IMR-90 (cell line): ENCODE data around the gene FGF19. TPM values are rescaled to one million over a fixed set of nuclear protein-coding genes. Genes with fewer than 3 reads are reported as not detected.

ENCODE experiments used
- ATAC-seq: fragments of 200-7000 bp; cut with Tn5 transposase; 2 replicates; pipeline ENCODE4 v1.9.1; 2020; ENCODE audit warnings: low read depth, mild to moderate bottlenecking, moderate library complexity
- BruUV-seq: library from RNA; stranded (reverse); fragments of 400-500 nt; replicated peaks from 2 replicates; lab custom pipeline; 2021; lab: Mats Ljungman, UMichigan
- CTCF ChIA-PET: fragments of 300-600 bp; formaldehyde crosslinking; extraction: SDS; loops from one replicate; lab custom pipeline; 2021; ENCODE audit warnings: antibody characterized with exemption; lab: Yijun Ruan, JAX
- POLR2A ChIA-PET: fragments of 300-600 bp; sonication (Branson Sonifier 250); formaldehyde crosslinking; loops from one replicate; lab custom pipeline; 2022; ENCODE audit warnings: antibody characterized with exemption; ENCODE audit not compliant: unreplicated experiment; lab: Charles Lee
- DNase-seq: peaks from one replicate; pipeline ENCODE4 v3.0.0; 2013
- H2AFZ ChIP-seq: replicated peaks from 2 replicates; pipeline ENCODE3; 2013; ENCODE audit warnings: low read length, mild to moderate bottlenecking; ENCODE audit not compliant: poor library complexity
- H2AK5ac ChIP-seq: 2 replicates; pipeline ENCODE4 v1.6.1; 2013; ENCODE audit warnings: low read depth, low read length, inconsistent platforms
- H2AK9ac ChIP-seq: replicated peaks from 2 replicates; pipeline ENCODE3; 2013; ENCODE audit warnings: mild to moderate bottlenecking, low read depth, low read length, moderate library complexity; ENCODE audit not compliant: poor library complexity
- H2BK120ac ChIP-seq: 2 replicates; pipeline ENCODE4 v1.6.1; 2013; ENCODE audit warnings: low read depth, low read length, inconsistent platforms
- H2BK15ac ChIP-seq: 3 replicates; pipeline ENCODE4 v1.6.1; 2013; ENCODE audit warnings: low read depth, low read length, inconsistent platforms
- H2BK20ac ChIP-seq: 2 replicates; pipeline ENCODE4 v1.6.1; 2013; ENCODE audit warnings: low read depth, mild to moderate bottlenecking, inconsistent platforms, low read length, moderate library complexity
- H2BK5ac ChIP-seq: 2 replicates; pipeline ENCODE4 v1.6.1; 2013; ENCODE audit warnings: mild to moderate bottlenecking, low read depth, low read length, inconsistent platforms; ENCODE audit not compliant: poor library complexity, severe bottlenecking
- H3K14ac ChIP-seq: replicated peaks from 2 replicates; pipeline ENCODE4 v1.6.1; 2013; ENCODE audit warnings: low read depth, low read length, inconsistent platforms
- H3K18ac ChIP-seq: 2 replicates; pipeline ENCODE4 v1.6.1; 2013; ENCODE audit warnings: low read depth, low read length, control low read depth
- H3K23ac ChIP-seq: 2 replicates; pipeline ENCODE4 v1.6.1; 2013; ENCODE audit warnings: low read depth, low read length, inconsistent platforms
- H3K27ac ChIP-seq: 2 replicates; pipeline ENCODE4 v1.5.1; 2013; ENCODE audit warnings: mild to moderate bottlenecking, control low read depth, low read length; ENCODE audit not compliant: insufficient read depth
- H3K27me3 ChIP-seq: 2 replicates; pipeline ENCODE4 v1.6.1; 2013; ENCODE audit warnings: low read length; ENCODE audit not compliant: control insufficient read depth, insufficient read depth
- H3K36me3 ChIP-seq: 2 replicates; pipeline ENCODE4 v1.6.1; 2013; ENCODE audit warnings: low read length, mixed read lengths; ENCODE audit not compliant: control insufficient read depth, insufficient read depth
- H3K4ac ChIP-seq: 2 replicates; pipeline ENCODE4 v1.6.1; 2013; ENCODE audit warnings: low read depth, low read length, inconsistent platforms
- H3K4me1 ChIP-seq: 2 replicates; pipeline ENCODE4 v1.6.1; 2013; ENCODE audit warnings: low read length, mixed read lengths; ENCODE audit not compliant: control insufficient read depth, insufficient read depth
- H3K4me2 ChIP-seq: 2 replicates; pipeline ENCODE4 v1.6.1; 2013; ENCODE audit warnings: low read depth, mild to moderate bottlenecking, control low read depth, low read length, moderate library complexity
- H3K4me3 ChIP-seq: 2 replicates; pipeline ENCODE4 v1.5.1; 2013; ENCODE audit warnings: low read depth, mild to moderate bottlenecking, control low read depth, low read length, moderate library complexity; ENCODE audit not compliant: insufficient read depth
- H3K56ac ChIP-seq: 2 replicates; pipeline ENCODE4 v1.6.1; 2013; ENCODE audit warnings: low read length, inconsistent platforms; ENCODE audit not compliant: insufficient read depth; ENCODE audit errors: extremely low read depth
- H3K79me1 ChIP-seq, 2 experiments: 2 replicates each; pipeline ENCODE4 v1.6.1; 2013; ENCODE audit warnings: low read length in 2 of 2, inconsistent platforms in 1 of 2, low read depth in 1 of 2
- H3K9ac ChIP-seq: 2 replicates; pipeline ENCODE4 v1.6.1; 2013; ENCODE audit warnings: low read depth, low read length, control low read depth
- H3K9me1 ChIP-seq: 2 replicates; pipeline ENCODE4 v1.6.1; 2013; ENCODE audit warnings: low read length, inconsistent platforms; ENCODE audit not compliant: insufficient read depth
- H3K9me3 ChIP-seq: 2 replicates; pipeline ENCODE4 v1.6.1; 2013; ENCODE audit warnings: low read length; ENCODE audit not compliant: control insufficient read depth, insufficient read depth
- H4K20me1 ChIP-seq: 2 replicates; pipeline ENCODE4 v1.6.1; 2013; ENCODE audit warnings: low read length, inconsistent platforms; ENCODE audit not compliant: insufficient read depth
- H4K5ac ChIP-seq: 2 replicates; pipeline ENCODE4 v1.6.1; 2013; ENCODE audit warnings: mild to moderate bottlenecking, low read depth, low read length, control low read depth
- H4K8ac ChIP-seq, 2 experiments: 2 replicates each; pipeline ENCODE4 v1.6.1; 2013; ENCODE audit warnings: low read depth in 2 of 2, low read length in 2 of 2, control low read depth in 1 of 2, inconsistent platforms in 1 of 2
- H4K91ac ChIP-seq: 2 replicates; pipeline ENCODE4 v1.6.1; 2013; ENCODE audit warnings: low read depth, low read length, inconsistent platforms; ENCODE audit not compliant: insufficient read depth
- BHLHE40 ChIP-seq: fragments of 150-350 bp; IDR thresholded peaks from 2 replicates; pipeline ENCODE4 v1.6.1; 2016; ENCODE audit warnings: mild to moderate bottlenecking, low read depth, low read length
- WGBS, 2 experiments: methylation state at CpG; one replicate each; pipeline versions ENCODE4 v1.1.5 to v1.1.7; 2013; ENCODE audit warnings: missing lambda C conversion rate in 2 of 2; ENCODE audit not compliant: insufficient read length in 1 of 2; ENCODE audit errors: extremely low coverage in 2 of 2; 5-methylcytosine and 5-hydroxymethylcytosine counted together
- dilution Hi-C: fragments of 300-500 bp; cut with HindIII; formaldehyde crosslinking; loops from one replicate; pipeline ENCODE4 v1.14.3; 2018; ENCODE audit warnings: low sequenced_read_pairs; ENCODE audit not compliant: unreplicated experiment
- in situ Hi-C: fragments of 300-500 bp; cut with MboI; formaldehyde crosslinking; loops from 3 replicates; pipeline ENCODE4 v1.14.3; 2019; ENCODE audit warnings: low sequenced_read_pairs, inconsistent platforms, mixed read lengths
- intact Hi-C: fragments of 100-400 bp; cut with micrococcal nuclease; formaldehyde crosslinking; loops from 2 replicates; pipeline ENCODE4 v1.10.0; 2022
- polyA plus RNA-seq, 3 experiments: library from polyadenylated mRNA; depleted of rRNA; stranded (reverse); fragments of >200 nt; gene quantifications; 2 replicates each; pipeline ENCODE4 v1.2.3, GENCODE V29; 2012; ENCODE audit warnings: low replicate concordance in 1 of 3
- total RNA-seq: library from RNA; depleted of rRNA; stranded (reverse); fragments of >200 nt; gene quantifications from 2 replicates; pipeline ENCODE4 v1.2.3, GENCODE V29; 2012

The FGF19 gene
- total and polyA plus RNA-seq, 2 of the 4 experiments (the other 2 are of a cell fraction), result not detected

DNA sequence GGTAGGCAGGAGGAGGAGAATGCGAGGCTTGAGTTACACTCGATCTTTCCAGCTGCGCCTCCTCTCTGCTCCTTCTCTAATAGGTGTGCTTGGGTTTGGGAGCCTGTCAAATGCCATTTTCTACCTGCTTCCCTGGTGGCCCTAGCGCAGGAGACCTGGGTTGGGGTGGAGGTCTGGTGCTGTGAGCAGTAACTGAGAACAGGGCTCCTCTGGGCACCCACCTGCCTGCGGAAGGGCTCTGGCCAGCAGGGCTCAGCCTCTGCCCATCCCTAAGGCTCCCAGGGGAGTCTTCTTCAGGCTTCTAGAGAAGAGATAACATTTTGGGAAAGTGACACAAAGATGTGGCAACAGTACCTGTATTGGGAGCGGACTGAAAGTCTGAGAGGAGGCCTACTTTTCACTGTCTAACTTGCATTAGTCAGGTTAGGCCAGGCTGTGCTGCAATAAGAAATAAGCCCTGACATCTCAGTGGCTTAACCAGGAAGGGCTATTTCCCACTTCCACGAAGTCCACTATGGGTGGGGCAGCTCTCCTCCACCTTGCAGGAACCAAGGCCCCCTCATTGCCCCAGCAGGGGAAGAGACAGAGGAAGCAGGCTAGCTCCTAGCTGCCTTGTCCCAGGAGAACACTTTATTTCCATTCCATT lies 21.0 kb downstream of the FGF19 start:
- Histone ChIP-seq H3K9ac (no peak overlapping the region), H2AFZ (no peak overlapping the region), H3K56ac (no peak overlapping the region), H3K4ac (no peak overlapping the region), H3K9me1 (no peaks in the 10 kb centered on the region), H3K14ac (no peak overlapping the region), H3K27me3 (peaks cover 3% of the 10 kb centered on the region; the same call in 1 of the 2 replicates), H2BK120ac (no peak overlapping the region), H3K36me3 (no peaks in the 10 kb centered on the region), H2AK5ac (no peak overlapping the region), H2BK5ac (no peak overlapping the region), H3K23ac (no peak overlapping the region), H4K8ac (no peak overlapping the region), H3K9me3 (no peaks in the 10 kb centered on the region), H4K91ac (no peak overlapping the region), H3K4me3 (no peak overlapping the region), H2AK9ac (no peak overlapping the region), H4K20me1 (0 out of 2 replicates have a peak, but pooled peaks cover 4% of the 10 kb centered on the region), H4K5ac (no peak overlapping the region), H2BK20ac (no peak overlapping the region), H3K79me1 (no peaks in the 10 kb centered on the region), H3K4me2 (no peak overlapping the region), H3K27ac (no peak overlapping the region), H2BK15ac (no peak overlapping the region), H3K4me1 (no peaks in the 10 kb centered on the region), H3K18ac (no peak overlapping the region)
- dilution Hi-C loops, result no loop called here
- ChIA-PET CTCF (no interaction called here), POLR2A (no interaction called here)
- DNase-seq (no peak), ATAC-seq (no peak)
- intact Hi-C loops, result no loop called here
- BruUV-seq, result no TSS peak
- in situ Hi-C loops, result no loop called here
- WGBS, 2 experiments, result 70% methylated on average over 2 of the region's 7 CpGs; no CpG with 5 or more reads in 1 of the 2 experiments
- no peak for TF ChIP-seq BHLHE40
